ENCODE data around the gene MAN2A1. TPM values are rescaled to one million over a fixed set of nuclear protein-coding genes. Genes with fewer than 3 reads are reported as not detected.

The MAN2A1 gene
- polyA plus RNA-seq, 1 donor (not counting 4 experiments of a cell fraction or from before 2014, with no cell fraction given): 63.8 TPM

GRCh38 chr5:109805883-109806282 is 116.2 kb downstream of the MAN2A1 start:
- H3K79me2 ChIP-seq (ENCODE audit: control insufficient read depth, insufficient read depth, low read length): no peaks in the 10 kb centered on the region
- no peak overlapping the region for H3K27ac ChIP-seq (ENCODE audit: control insufficient read depth, insufficient read depth, low read length)
- TF ChIP-seq EZH2 (IDR thresholded peaks at IDR 0.05; ENCODE audit: low read length) (no peak), CTCF (optimal IDR thresholded peaks at IDR 0.05 in 1 of 3, IDR thresholded peaks at IDR 0.05 in 1 of 3, conservative IDR thresholded peaks at IDR 0.05 in 1 of 3; ENCODE audit: extremely low read depth in 1 of 3, insufficient read depth in 2 of 3, low read length in 3 of 3) (no peak)
- DNase-seq (ENCODE audit: low read depth, low spot score) (no peak), FAIRE-seq (no peak)
- H3K27me3 ChIP-seq (ENCODE audit: control insufficient read depth, extremely low read depth, insufficient read depth, low read length): no peaks in the 10 kb centered on the region
- H3K9me1 ChIP-seq (ENCODE audit: control insufficient read depth, extremely low read depth, insufficient read depth, low read length): no peaks in the 10 kb centered on the region
- no peaks in the 10 kb centered on the region for H3K9me3 ChIP-seq (ENCODE audit: control insufficient read depth, low read depth, low read length)
- peaks cover 0 to 4% of the 10 kb centered on the region in 2 experiments for H3K36me3 ChIP-seq (ENCODE audit: control insufficient read depth in 2 of 2, extremely low read depth in 1 of 2, insufficient read depth in 2 of 2, low read length in 2 of 2)
- no peaks in the 10 kb centered on the region for H4K20me1 ChIP-seq (ENCODE audit: control insufficient read depth, extremely low read depth, insufficient read depth, low read length)
- H2AFZ ChIP-seq (ENCODE audit: control insufficient read depth, low read length): no peak overlapping the region
- no peak overlapping the region for H3K4me2 ChIP-seq (ENCODE audit: control insufficient read depth, extremely low read depth, insufficient read depth, low read depth, low read length)
- no peaks in the 10 kb centered on the region for H3K4me1 ChIP-seq (ENCODE audit: control insufficient read depth, extremely low read depth, insufficient read depth, low read length)
- H3K4me3 ChIP-seq (ENCODE audit: control insufficient read depth in 2 of 3, extremely low read depth in 1 of 3, insufficient read depth in 2 of 3, low read depth in 1 of 3, low read length in 3 of 3): no peak overlapping the region
- H3K9ac ChIP-seq (ENCODE audit: control insufficient read depth, extremely low read depth, insufficient read depth, low read length): no peak overlapping the region
- dilution Hi-C loops (cut with MboI; ENCODE audit: extremely low pct_ligation_motif_present, low sequenced_read_pairs): no loop called here

GRCh38 chr5:109812698-109813097 is 123.0 kb downstream of the MAN2A1 start:
- H3K36me3 ChIP-seq (ENCODE audit: control insufficient read depth in 2 of 2, extremely low read depth in 1 of 2, insufficient read depth in 2 of 2, low read length in 2 of 2): peaks cover 0 to 3% of the 10 kb centered on the region in 2 experiments
- no peak overlapping the region for H3K4me2 ChIP-seq (ENCODE audit: control insufficient read depth, extremely low read depth, insufficient read depth, low read depth, low read length)
- H3K27ac ChIP-seq (ENCODE audit: control insufficient read depth, insufficient read depth, low read length): no peak overlapping the region
- no peaks in the 10 kb centered on the region for H3K4me1 ChIP-seq (ENCODE audit: control insufficient read depth, extremely low read depth, insufficient read depth, low read length)
- TF ChIP-seq EZH2 (IDR thresholded peaks at IDR 0.05; ENCODE audit: low read length) (no peak), CTCF (optimal IDR thresholded peaks at IDR 0.05 in 1 of 3, IDR thresholded peaks at IDR 0.05 in 1 of 3, conservative IDR thresholded peaks at IDR 0.05 in 1 of 3; ENCODE audit: extremely low read depth in 1 of 3, insufficient read depth in 2 of 3, low read length in 3 of 3) (no peak)
- H3K79me2 ChIP-seq (ENCODE audit: control insufficient read depth, insufficient read depth, low read length): no peaks in the 10 kb centered on the region
- no peak overlapping the region for H3K4me3 ChIP-seq (ENCODE audit: control insufficient read depth in 2 of 3, extremely low read depth in 1 of 3, insufficient read depth in 2 of 3, low read depth in 1 of 3, low read length in 3 of 3)
- no peaks in the 10 kb centered on the region for H3K27me3 ChIP-seq (ENCODE audit: control insufficient read depth, extremely low read depth, insufficient read depth, low read length)
- H3K9me1 ChIP-seq (ENCODE audit: control insufficient read depth, extremely low read depth, insufficient read depth, low read length): no peaks in the 10 kb centered on the region
- dilution Hi-C loops (cut with MboI; ENCODE audit: extremely low pct_ligation_motif_present, low sequenced_read_pairs): no loop called here
- DNase-seq (ENCODE audit: low read depth, low spot score): no peak
- FAIRE-seq: no peak
- H3K9me3 ChIP-seq (ENCODE audit: control insufficient read depth, low read depth, low read length): no peaks in the 10 kb centered on the region
- no peaks in the 10 kb centered on the region for H4K20me1 ChIP-seq (ENCODE audit: control insufficient read depth, extremely low read depth, insufficient read depth, low read length)
- H3K9ac ChIP-seq (ENCODE audit: control insufficient read depth, extremely low read depth, insufficient read depth, low read length): no peak overlapping the region
- no peak overlapping the region for H2AFZ ChIP-seq (ENCODE audit: control insufficient read depth, low read length)

Measured in keratinocyte (primary cell).